HepG2 (cell line): Measurements from ENCODE around the gene FANCG. TPM values are rescaled to one million over a fixed set of nuclear protein-coding genes. Genes with fewer than 3 reads are reported as not detected.

ENCODE experiments used
- FOXC1 ChIP-seq: sonication (generic); formaldehyde crosslinking; IDR thresholded peaks from 2 replicates; pipeline ENCODE4 v1.8.0; 2022; ENCODE audit warnings: mild to moderate bottlenecking, missing genetic modification reagents, borderline replicate concordance
- KLF13 ChIP-seq: sonication (generic); formaldehyde crosslinking; IDR thresholded peaks from 2 replicates; pipeline ENCODE4 v1.4.0; 2020; ENCODE audit warnings: mild to moderate bottlenecking, missing genetic modification reagents
- NR2F1 ChIP-seq, 2 experiments: fragments of 450-650 bp in 1 of 2; formaldehyde crosslinking in 1 of 2; IDR thresholded peaks; 2 replicates each; pipeline versions ENCODE4 v1.5.0 to v1.6.1; 2016 to 2020; ENCODE audit warnings: mild to moderate bottlenecking in 1 of 2, missing compliant biosample characterization in 1 of 2, missing genetic modification reagents in 1 of 2, moderate library complexity in 1 of 2
- THAP11 ChIP-seq: IDR thresholded peaks from 2 replicates; pipeline ENCODE4 v1.6.1; 2016; ENCODE audit warnings: missing biosample characterization, missing genetic modification reagents
- ZNF292 ChIP-seq: sonication (generic); formaldehyde crosslinking; IDR thresholded peaks from 2 replicates; pipeline ENCODE4 v1.8.1; 2022; ENCODE audit warnings: mild to moderate bottlenecking, low read depth, missing genetic modification reagents, borderline replicate concordance
- ZNF367 ChIP-seq: sonication (generic); formaldehyde crosslinking; IDR thresholded peaks from 2 replicates; pipeline ENCODE4 v1.4.0; 2020; ENCODE audit warnings: missing genetic modification reagents, borderline replicate concordance
- ZNF530 ChIP-seq: sonication (generic); formaldehyde crosslinking; IDR thresholded peaks from 2 replicates; pipeline ENCODE4 v1.5.0; 2020; ENCODE audit warnings: low read depth, mild to moderate bottlenecking, missing genetic modification reagents
- polyA plus RNA-seq, 8 experiments: library from polyadenylated mRNA; depleted of rRNA in 3 of 8; stranded (reverse) in 7 of 8; unstranded in 1 of 8; fragments of >200 nt; fragmentation: Illumina TruSeq in 4 of 8; extraction: Trizol in 4 of 8; gene quantifications; 2 replicates each; pipeline versions ENCODE4 v1.2.1 to v1.2.3, GENCODE V29; 2011 to 2016; ENCODE audit warnings: low read depth in 4 of 8, missing spikeins in 1 of 8, mixed read lengths in 1 of 8; ENCODE audit not compliant: insufficient read depth in 1 of 8
- total RNA-seq, 5 experiments: library from RNA; depleted of rRNA; stranded (reverse); fragments of >200 nt; fragmentation: Illumina TruSeq; extraction: Trizol; gene quantifications; 2 replicates each; pipeline ENCODE4 v1.2.3, GENCODE V29; 2016; ENCODE audit warnings: low read depth in 1 of 5
- TF ChIP-seq, protein P1 (sequence below): IDR thresholded peaks from 2 replicates; pipeline ENCODE4 v1.6.1; 2016; ENCODE audit warnings: mild to moderate bottlenecking
- TF ChIP-seq, protein P2 (sequence below): sonication (generic); formaldehyde crosslinking; IDR thresholded peaks from 2 replicates; pipeline ENCODE4 v1.4.0; 2020; ENCODE audit warnings: missing genetic modification reagents, mild to moderate bottlenecking, borderline replicate concordance
- TF ChIP-seq, protein P3 (sequence below): sonication (generic); formaldehyde crosslinking; IDR thresholded peaks from 2 replicates; pipeline ENCODE4 v1.9.0; 2021; ENCODE audit warnings: missing genetic modification reagents, borderline replicate concordance
- TF ChIP-seq, protein P4 (sequence below): sonication (generic); formaldehyde crosslinking; IDR thresholded peaks from 2 replicates; pipeline ENCODE4 v1.4.0; 2020; ENCODE audit warnings: mild to moderate bottlenecking, low read depth, missing genetic modification reagents
- TF ChIP-seq, protein P5 (sequence below): sonication (generic); formaldehyde crosslinking; IDR thresholded peaks from 2 replicates; pipeline ENCODE4 v1.4.0; 2020; ENCODE audit warnings: mild to moderate bottlenecking, missing genetic modification reagents
- TF ChIP-seq, protein P6 (sequence below): sonication (generic); formaldehyde crosslinking; IDR thresholded peaks from 2 replicates; pipeline ENCODE4 v1.4.0; 2020; ENCODE audit warnings: mild to moderate bottlenecking, low read depth, missing genetic modification reagents
- TF ChIP-seq, protein P7 (sequence below): sonication (generic); formaldehyde crosslinking; IDR thresholded peaks from 2 replicates; pipeline ENCODE4 v1.8.0; 2022; ENCODE audit warnings: mild to moderate bottlenecking, missing genetic modification reagents; ENCODE audit not compliant: insufficient replicate concordance

The FANCG gene
- total and polyA plus RNA-seq, 2 of the 13 experiments (the other 11 are each of a cell fraction or from before 2014, with no cell fraction given), result 14.4 to 45.1 TPM

DNA sequence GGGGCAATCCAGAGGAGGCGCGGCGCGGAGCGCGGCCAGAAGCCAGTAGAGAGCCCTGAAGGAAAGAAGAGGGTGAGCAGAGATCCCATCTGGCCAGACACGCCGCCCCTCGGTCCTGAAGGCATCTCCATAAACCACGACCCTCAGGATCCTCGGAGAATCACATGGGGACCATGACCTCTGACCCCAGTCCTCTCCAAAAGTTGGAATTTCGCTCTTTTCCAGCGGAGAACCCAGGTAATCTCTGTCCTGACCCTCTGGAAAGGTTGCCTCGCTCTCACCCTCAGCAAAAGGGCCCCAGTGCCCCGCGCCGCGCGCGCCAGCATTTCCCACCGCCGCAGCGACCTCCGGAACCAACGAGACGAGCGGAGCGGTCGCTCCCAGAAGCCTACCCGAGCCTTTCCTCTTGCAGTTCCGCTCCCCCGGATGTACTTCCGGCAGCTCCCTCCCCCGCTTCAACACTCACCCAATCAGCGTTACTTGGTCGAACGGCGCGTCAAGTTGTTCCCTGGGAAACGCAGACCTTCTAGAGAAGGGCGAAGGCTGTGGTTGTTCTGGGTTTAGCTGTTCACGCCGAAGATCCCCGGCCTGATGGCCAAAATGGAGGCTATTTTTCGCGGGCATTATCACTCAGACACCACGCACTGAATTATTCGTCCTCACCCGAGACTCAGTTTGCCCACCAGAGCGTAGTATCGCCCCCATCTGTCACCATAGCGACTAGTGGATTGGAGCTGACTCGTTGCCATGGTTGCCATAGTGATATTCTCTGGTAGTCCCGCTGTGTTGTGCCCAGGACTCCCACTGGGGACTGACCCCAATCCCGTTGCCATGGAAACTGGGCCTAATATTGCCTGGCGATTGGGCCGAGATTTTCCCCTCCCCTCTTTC is 23.3 kb upstream of the FANCG start, which contains the start of gene STOML2 (continued):
- TF ChIP-seq, protein P1, sequence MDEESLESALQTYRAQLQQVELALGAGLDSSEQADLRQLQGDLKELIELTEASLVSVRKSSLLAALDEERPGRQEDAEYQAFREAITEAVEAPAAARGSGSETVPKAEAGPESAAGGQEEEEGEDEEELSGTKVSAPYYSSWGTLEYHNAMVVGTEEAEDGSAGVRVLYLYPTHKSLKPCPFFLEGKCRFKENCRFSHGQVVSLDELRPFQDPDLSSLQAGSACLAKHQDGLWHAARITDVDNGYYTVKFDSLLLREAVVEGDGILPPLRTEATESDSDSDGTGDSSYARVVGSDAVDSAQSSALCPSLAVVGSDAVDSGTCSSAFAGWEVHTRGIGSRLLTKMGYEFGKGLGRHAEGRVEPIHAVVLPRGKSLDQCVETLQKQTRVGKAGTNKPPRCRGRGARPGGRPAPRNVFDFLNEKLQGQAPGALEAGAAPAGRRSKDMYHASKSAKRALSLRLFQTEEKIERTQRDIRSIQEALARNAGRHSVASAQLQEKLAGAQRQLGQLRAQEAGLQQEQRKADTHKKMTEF (CRISPR knock-in tag), result peak; percentile 96
- TF ChIP-seq, protein P2, sequence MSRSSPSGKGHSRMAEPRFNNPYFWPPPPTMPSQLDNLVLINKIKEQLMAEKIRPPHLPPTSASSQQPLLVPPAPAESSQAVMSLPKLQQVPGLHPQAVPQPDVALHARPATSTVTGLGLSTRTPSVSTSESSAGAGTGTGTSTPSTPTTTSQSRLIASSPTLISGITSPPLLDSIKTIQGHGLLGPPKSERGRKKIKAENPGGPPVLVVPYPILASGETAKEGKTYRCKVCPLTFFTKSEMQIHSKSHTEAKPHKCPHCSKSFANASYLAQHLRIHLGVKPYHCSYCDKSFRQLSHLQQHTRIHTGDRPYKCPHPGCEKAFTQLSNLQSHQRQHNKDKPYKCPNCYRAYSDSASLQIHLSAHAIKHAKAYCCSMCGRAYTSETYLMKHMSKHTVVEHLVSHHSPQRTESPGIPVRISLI (CRISPR knock-in tag), result no peak
- TF ChIP-seq, protein P3, sequence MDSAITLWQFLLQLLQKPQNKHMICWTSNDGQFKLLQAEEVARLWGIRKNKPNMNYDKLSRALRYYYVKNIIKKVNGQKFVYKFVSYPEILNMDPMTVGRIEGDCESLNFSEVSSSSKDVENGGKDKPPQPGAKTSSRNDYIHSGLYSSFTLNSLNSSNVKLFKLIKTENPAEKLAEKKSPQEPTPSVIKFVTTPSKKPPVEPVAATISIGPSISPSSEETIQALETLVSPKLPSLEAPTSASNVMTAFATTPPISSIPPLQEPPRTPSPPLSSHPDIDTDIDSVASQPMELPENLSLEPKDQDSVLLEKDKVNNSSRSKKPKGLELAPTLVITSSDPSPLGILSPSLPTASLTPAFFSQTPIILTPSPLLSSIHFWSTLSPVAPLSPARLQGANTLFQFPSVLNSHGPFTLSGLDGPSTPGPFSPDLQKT (CRISPR knock-in tag), result peak; percentile 98; the same call in 1 of the 2 replicates
- TF ChIP-seq ZNF367 (CRISPR knock-in tag) (no peak), ZNF530 (CRISPR knock-in tag) (no peak), THAP11 (peak; percentile 96), KLF13 (CRISPR knock-in tag) (no peak), NR2F1 (CRISPR knock-in tag; IDR thresholded peaks at IDR 0.05) (peak; percentile 59 to 88; a peak in 3 of 4 replicates), ZNF292 (no peak), FOXC1 (CRISPR knock-in tag) (peak; percentile 61; the same call in 1 of the 2 replicates)
- TF ChIP-seq, protein P4, sequence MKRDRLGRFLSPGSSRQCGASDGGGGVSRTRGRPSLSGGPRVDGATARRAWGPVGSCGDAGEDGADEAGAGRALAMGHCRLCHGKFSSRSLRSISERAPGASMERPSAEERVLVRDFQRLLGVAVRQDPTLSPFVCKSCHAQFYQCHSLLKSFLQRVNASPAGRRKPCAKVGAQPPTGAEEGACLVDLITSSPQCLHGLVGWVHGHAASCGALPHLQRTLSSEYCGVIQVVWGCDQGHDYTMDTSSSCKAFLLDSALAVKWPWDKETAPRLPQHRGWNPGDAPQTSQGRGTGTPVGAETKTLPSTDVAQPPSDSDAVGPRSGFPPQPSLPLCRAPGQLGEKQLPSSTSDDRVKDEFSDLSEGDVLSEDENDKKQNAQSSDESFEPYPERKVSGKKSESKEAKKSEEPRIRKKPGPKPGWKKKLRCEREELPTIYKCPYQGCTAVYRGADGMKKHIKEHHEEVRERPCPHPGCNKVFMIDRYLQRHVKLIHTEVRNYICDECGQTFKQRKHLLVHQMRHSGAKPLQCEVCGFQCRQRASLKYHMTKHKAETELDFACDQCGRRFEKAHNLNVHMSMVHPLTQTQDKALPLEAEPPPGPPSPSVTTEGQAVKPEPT (CRISPR knock-in tag), result no peak
- TF ChIP-seq, protein P5, sequence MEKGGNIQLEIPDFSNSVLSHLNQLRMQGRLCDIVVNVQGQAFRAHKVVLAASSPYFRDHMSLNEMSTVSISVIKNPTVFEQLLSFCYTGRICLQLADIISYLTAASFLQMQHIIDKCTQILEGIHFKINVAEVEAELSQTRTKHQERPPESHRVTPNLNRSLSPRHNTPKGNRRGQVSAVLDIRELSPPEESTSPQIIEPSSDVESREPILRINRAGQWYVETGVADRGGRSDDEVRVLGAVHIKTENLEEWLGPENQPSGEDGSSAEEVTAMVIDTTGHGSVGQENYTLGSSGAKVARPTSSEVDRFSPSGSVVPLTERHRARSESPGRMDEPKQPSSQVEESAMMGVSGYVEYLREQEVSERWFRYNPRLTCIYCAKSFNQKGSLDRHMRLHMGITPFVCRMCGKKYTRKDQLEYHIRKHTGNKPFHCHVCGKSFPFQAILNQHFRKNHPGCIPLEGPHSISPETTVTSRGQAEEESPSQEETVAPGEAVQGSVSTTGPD, result no peak
- TF ChIP-seq, protein P6, sequence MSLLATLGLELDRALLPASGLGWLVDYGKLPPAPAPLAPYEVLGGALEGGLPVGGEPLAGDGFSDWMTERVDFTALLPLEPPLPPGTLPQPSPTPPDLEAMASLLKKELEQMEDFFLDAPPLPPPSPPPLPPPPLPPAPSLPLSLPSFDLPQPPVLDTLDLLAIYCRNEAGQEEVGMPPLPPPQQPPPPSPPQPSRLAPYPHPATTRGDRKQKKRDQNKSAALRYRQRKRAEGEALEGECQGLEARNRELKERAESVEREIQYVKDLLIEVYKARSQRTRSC (CRISPR knock-in tag), result no peak
- TF ChIP-seq, protein P7, sequence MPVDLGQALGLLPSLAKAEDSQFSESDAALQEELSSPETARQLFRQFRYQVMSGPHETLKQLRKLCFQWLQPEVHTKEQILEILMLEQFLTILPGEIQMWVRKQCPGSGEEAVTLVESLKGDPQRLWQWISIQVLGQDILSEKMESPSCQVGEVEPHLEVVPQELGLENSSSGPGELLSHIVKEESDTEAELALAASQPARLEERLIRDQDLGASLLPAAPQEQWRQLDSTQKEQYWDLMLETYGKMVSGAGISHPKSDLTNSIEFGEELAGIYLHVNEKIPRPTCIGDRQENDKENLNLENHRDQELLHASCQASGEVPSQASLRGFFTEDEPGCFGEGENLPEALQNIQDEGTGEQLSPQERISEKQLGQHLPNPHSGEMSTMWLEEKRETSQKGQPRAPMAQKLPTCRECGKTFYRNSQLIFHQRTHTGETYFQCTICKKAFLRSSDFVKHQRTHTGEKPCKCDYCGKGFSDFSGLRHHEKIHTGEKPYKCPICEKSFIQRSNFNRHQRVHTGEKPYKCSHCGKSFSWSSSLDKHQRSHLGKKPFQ (CRISPR knock-in tag), result peak; percentile 72
